ENCODE data around the gene TSPYL4. TPM values are rescaled to one million over a fixed set of nuclear protein-coding genes. Genes with fewer than 3 reads are reported as not detected.
"Not testable (repeated sequence)": the region's sequence is repeated elsewhere in the genome, so short reads cannot be mapped to it uniquely, and the experiment has no call there.

TSPYL4 gene
- total RNA-seq, 1 donor from 2014 or later, result 72.1 TPM

DNA sequence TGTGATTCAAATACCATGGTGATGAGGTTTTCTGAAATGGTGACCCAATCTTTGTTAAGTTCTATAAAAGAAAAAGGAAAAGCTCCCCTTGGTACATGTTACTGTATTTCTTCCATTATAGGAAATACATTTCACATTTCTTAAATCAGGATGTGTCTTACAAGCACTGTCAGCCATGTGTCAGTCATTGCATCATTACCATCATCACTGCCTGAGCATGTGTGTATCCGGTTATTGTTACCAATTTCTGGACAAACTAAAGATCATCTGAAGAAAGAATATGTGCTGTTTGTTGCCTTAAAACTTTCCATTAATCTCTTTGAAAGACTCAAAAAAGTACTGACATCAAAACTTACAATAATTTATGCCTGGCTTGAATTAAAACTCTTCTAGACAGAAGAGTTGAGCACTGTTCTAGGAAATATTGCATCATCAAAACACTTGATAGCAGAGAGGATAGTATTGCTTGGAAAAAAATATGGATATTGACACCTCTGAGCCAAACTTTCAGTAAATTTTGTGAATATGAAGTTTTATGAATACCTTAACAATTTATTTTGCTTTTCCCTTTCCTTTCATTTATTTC is 33.0 kb upstream of the TSPYL4 start:
- Mint-ChIP-seq H3K4me1 (ENCODE audit: low read depth) (no peaks in the 10 kb centered on the region), H3K9me3 (ENCODE audit: low read depth) (no peaks in the 10 kb centered on the region), H3K27me3 (no peaks in the 10 kb centered on the region), H3K27ac (no peak overlapping the region), H3K4me3 (ENCODE audit: low read depth) (no peak overlapping the region), H3K36me3 (ENCODE audit: insufficient read depth) (no peaks in the 10 kb centered on the region)
- no peak for DNase-seq (ENCODE audit: low spot score, unreplicated experiment)
- TF ChIP-seq, protein P1, sequence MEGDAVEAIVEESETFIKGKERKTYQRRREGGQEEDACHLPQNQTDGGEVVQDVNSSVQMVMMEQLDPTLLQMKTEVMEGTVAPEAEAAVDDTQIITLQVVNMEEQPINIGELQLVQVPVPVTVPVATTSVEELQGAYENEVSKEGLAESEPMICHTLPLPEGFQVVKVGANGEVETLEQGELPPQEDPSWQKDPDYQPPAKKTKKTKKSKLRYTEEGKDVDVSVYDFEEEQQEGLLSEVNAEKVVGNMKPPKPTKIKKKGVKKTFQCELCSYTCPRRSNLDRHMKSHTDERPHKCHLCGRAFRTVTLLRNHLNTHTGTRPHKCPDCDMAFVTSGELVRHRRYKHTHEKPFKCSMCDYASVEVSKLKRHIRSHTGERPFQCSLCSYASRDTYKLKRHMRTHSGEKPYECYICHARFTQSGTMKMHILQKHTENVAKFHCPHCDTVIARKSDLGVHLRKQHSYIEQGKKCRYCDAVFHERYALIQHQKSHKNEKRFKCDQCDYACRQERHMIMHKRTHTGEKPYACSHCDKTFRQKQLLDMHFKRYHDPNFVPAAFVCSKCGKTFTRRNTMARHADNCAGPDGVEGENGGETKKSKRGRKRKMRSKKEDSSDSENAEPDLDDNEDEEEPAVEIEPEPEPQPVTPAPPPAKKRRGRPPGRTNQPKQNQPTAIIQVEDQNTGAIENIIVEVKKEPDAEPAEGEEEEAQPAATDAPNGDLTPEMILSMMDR (IDR thresholded peaks at IDR 0.05; ENCODE audit: unreplicated experiment), result no peak

GRCh38 chr6:116284984-116285383 is 31.1 kb upstream of the TSPYL4 start:
- H3K4me3 Mint-ChIP-seq (ENCODE audit: low read depth), result not testable (repeated sequence)

DNA sequence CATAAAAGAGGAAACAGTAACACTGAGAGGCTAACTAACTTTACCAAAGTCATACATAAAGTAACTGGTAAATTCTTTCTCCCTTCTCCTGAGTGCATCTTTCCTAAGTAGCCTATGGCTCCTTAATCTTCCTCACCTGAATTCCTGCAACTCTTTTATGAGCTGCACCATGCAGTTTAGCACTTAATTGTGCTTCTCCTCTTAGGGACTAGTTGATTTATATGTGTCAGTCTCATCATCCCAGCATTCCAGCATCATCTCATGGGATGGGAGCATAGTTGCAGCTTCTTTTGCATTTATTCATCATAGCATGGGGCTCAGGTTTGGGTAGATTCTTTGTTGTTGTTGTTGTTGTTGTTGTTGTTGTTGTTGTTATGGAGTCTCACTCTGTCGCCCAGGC is 29.3 kb upstream of the TSPYL4 start:
- Mint-ChIP-seq H3K4me3 (ENCODE audit: low read depth) (no peak overlapping the region), H3K27me3 (no peaks in the 10 kb centered on the region), H3K9me3 (ENCODE audit: low read depth) (no peaks in the 10 kb centered on the region), H3K36me3 (ENCODE audit: insufficient read depth) (peaks cover 5% of the 10 kb centered on the region), H3K27ac (no peak overlapping the region), H3K4me1 (ENCODE audit: low read depth) (peaks cover 18% of the 10 kb centered on the region)
- DNase-seq (ENCODE audit: low spot score, unreplicated experiment), result no peak
- TF ChIP-seq, protein P1 (IDR thresholded peaks at IDR 0.05; ENCODE audit: unreplicated experiment), result no peak

More at GRCh38 chr6:116284984-116285383, 31.1 kb upstream of the TSPYL4 start:
- H3K27ac Mint-ChIP-seq; DNase-seq (ENCODE audit: low spot score, unreplicated experiment); H3K36me3 Mint-ChIP-seq (ENCODE audit: insufficient read depth); H3K4me1 Mint-ChIP-seq (ENCODE audit: low read depth); H3K9me3 Mint-ChIP-seq (ENCODE audit: low read depth); H3K27me3 Mint-ChIP-seq: not testable (repeated sequence)

DNA sequence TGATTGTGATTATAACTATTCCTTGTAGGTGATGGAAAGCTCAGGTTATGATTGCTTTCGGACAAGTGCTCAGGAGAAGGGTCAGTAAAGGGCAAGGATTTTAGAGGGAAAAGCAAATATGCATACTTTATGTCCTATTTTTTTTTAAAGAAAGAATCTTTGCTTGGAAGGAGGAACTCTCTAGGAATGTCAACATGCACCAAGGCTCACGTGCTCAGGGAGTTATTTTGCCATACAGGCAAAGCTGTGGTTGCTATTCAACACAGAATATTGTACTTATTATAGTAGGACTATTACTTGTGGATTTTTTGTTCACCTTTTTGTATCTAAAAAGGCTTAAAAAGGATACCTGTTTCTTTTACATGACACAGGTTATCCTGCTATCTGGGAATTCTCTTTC is 28.8 kb upstream of the TSPYL4 start:
- Mint-ChIP-seq H3K4me3 (ENCODE audit: low read depth) (no peak overlapping the region), H3K4me1 (ENCODE audit: low read depth) (peaks cover 22% of the 10 kb centered on the region), H3K27ac (no peak overlapping the region), H3K36me3 (ENCODE audit: insufficient read depth) (peaks cover 9% of the 10 kb centered on the region), H3K27me3 (no peaks in the 10 kb centered on the region), H3K9me3 (ENCODE audit: low read depth) (no peaks in the 10 kb centered on the region)
- TF ChIP-seq, protein P1 (IDR thresholded peaks at IDR 0.05; ENCODE audit: unreplicated experiment), result no peak
- no peak for DNase-seq (ENCODE audit: low spot score, unreplicated experiment)

- Mint-ChIP-seq H3K36me3 (ENCODE audit: insufficient read depth) (peaks cover 18% of the 10 kb centered on the region), H3K4me3 (ENCODE audit: low read depth) (peak overlapping the region; percentile 99), H3K9me3 (ENCODE audit: low read depth) (no peaks in the 10 kb centered on the region), H3K4me1 (ENCODE audit: low read depth) (peaks cover 36% of the 10 kb centered on the region), H3K27me3 (no peaks in the 10 kb centered on the region), H3K27ac (peak overlapping the region; percentile 100)
- no peak for DNase-seq (ENCODE audit: low spot score, unreplicated experiment)
- TF ChIP-seq, protein P1 (IDR thresholded peaks at IDR 0.05; ENCODE audit: unreplicated experiment), result no peak
Observed at GRCh38 chr6:116280933-116281316, 27.1 kb upstream of the TSPYL4 start.
